Activated naive CD4-positive, alpha-beta T cell treated with anti-CD3 and anti-CD28 coated beads, Interleukin-2, amount 50 U/mL, for 72 hours (primary cell): ENCODE results near the gene ATG9B. TPM values are rescaled to one million over a fixed set of nuclear protein-coding genes. Genes with fewer than 3 reads are reported as not detected.

ENCODE experiments used
- ATAC-seq, 2 donors: fragments of 150-1000 bp; cut with Tn5 transposase; 2 replicates each; pipeline ENCODE4 v1.10.0; 2021; ENCODE audit warnings: mild to moderate bottlenecking in 2 of 2, moderate library complexity in 2 of 2
- DNase-seq, 2 donors: peaks; one replicate each; pipeline ENCODE4 v3.0.0; 2021 to 2022; ENCODE audit warnings: low spot score in 2 of 2
- H3K27ac Mint-ChIP-seq, 2 donors: one replicate each; pipeline ENCODE4 v1.8.0; 2022; ENCODE audit warnings: mild to moderate bottlenecking in 2 of 2, mixed read lengths in 2 of 2
- H3K36me3 Mint-ChIP-seq, 2 donors: one replicate each; pipeline ENCODE4 v1.8.0; 2022; ENCODE audit warnings: mixed read lengths in 2 of 2
- H3K9me3 Mint-ChIP-seq, 2 donors: one replicate each; pipeline ENCODE4 v1.8.0; 2022; ENCODE audit warnings: mixed read lengths in 2 of 2
- total RNA-seq, 2 donors: library from RNA; stranded (reverse); gene quantifications; one replicate each; pipeline ENCODE4 v1.2.3, GENCODE V29; 2022

The ATG9B gene
- total RNA-seq, 2 donors from 2014 or later, result 1.1 to 14.9 TPM

- no peaks in the 10 kb centered on the region for H3K9me3 Mint-ChIP-seq
- DNase-seq (no peak), ATAC-seq (no peak)
- H3K27ac Mint-ChIP-seq, result peak overlapping the region; percentile 5 to 67
- no peaks in the 10 kb centered on the region for H3K36me3 Mint-ChIP-seq
Measured at GRCh38 chr7:151061213-151062110, 37.2 kb upstream of the ATG9B start.

GRCh38 chr7:151060416-151061212 is 36.3 kb upstream of the ATG9B start:
- DNase-seq (no peak), ATAC-seq (no peak)
- no peaks in the 10 kb centered on the region for H3K9me3 Mint-ChIP-seq
- H3K27ac Mint-ChIP-seq, result peak overlapping the region; percentile 86 to 90
- H3K36me3 Mint-ChIP-seq, result no peaks in the 10 kb centered on the region

DNA sequence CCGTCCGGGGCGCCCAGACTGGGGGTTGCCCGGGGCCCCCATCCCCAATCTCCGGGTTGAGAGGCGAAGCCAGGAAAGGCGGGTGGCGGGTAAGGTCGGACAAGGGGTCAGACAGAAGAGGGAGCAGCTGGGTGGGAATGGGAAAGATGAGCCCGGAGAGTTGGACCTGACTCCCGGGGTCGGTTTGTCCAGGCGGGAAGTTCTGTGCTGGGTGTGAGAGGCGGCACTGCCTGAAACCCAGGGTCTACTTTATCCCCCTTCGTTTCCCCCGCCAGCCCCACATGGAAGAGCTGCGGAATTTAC is 35.8 kb upstream of the ATG9B start:
- Mint-ChIP-seq H3K36me3 (no peaks in the 10 kb centered on the region), H3K27ac (peak overlapping the region; percentile 79 to 86), H3K9me3 (no peaks in the 10 kb centered on the region)
- ATAC-seq (no peak), DNase-seq (no peak)

DNA sequence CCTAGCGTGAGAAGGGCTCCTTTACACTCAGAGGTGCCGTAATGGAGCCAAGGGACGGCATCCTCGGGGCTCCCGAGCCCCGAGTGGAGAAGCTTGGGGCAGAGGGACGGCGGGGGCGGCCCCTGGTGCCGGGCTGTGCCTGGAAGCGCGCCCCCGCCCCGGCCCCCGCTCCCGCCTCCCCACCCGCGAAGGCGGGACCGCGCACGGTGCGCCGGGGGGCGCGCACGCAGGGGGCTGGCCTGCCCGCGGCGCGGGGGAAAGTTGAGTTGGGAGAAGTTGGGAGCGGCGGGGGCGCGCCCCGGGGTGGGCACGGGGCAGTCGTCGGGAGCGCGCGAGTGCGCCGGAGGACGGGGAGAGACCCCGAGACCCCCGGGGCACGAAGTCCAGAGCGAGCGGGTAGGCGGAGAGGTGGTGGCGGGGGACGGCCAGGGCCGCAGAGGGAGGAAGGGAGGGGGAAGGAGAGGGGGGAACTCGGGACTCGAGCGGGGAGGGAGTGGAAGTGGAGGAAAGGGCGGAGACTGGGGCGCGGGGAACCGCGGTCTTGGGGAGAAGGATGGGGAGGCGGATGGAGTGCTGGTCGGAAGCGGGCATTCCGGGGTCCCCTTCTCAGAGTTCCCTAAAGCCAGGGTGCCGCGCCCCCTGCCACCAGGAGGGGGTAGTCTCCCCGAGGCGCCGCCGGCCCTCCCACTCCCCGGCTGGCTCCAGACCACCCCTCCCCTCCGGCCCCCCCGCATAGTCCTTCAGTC is 35.2 kb upstream of the ATG9B start, which contains the start of gene SLC4A2:
SLC4A2 (plus strand) TSS at position 223 of the 746 bp plus-strand sequence. CDS start 2,399 bp downstream, outside the sequence.
- Mint-ChIP-seq H3K9me3 (no peaks in the 10 kb centered on the region), H3K36me3 (no peaks in the 10 kb centered on the region), H3K27ac (peak within 1 kb of the TSS; percentile 86 to 92)
- ATAC-seq (peak; percentile 13 to 25), DNase-seq (peak; percentile 73 to 75)

GRCh38 chr7:151058781-151059366 is 34.6 kb upstream of the ATG9B start:
- H3K9me3 Mint-ChIP-seq, result no peaks in the 10 kb centered on the region
- DNase-seq (peak in 1 of 2 donors; percentile 33), ATAC-seq (no peak)

DNA sequence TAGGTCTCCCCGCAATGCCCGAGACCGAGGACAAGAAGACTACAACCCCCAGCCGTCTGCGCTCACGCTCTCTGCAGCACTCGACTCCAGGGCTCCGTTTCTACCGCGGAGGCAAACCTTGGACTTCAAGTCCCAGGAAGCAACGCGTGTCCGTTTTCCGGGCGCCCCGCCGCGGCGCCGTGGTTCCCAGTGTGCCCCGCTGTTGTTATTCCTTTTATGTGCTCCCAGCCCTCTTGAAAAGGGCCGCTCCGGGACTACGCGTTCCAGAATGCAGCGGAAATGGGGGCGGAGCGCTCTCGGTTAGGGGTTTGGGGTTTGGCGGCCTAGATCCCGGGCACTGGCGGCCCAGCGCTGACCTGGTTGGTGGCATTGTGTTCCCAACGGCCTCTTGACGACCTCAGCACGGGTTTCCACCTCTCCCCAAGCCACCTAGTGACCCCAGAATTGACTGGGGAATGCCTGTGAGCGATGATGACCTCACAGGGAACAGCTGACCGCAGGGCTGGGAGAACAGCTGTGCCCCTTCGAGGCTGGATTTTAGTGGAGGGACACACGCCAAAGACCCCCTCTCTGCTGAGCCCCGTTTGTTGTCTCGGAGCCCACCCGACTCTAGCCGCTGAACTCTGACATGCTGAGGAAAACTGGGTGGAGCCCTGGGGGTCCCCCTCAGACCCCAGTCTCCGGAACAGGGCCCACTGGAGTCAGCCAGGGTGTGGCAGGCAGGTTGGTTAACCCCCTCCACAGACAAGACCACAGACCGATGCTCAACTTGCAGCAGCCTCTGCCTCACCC is 33.9 kb upstream of the ATG9B start:
- no peaks in the 10 kb centered on the region for H3K9me3 Mint-ChIP-seq
- no peaks in the 10 kb centered on the region for H3K36me3 Mint-ChIP-seq
- ATAC-seq (peak; percentile 92 to 95), DNase-seq (peak; percentile 93)
- H3K27ac Mint-ChIP-seq, result peak overlapping the region; percentile 86 to 90

More at GRCh38 chr7:151058781-151059366, 34.6 kb upstream of the ATG9B start:
- H3K27ac Mint-ChIP-seq, result peak overlapping the region; percentile 86 to 90
- H3K36me3 Mint-ChIP-seq, result no peaks in the 10 kb centered on the region

DNA sequence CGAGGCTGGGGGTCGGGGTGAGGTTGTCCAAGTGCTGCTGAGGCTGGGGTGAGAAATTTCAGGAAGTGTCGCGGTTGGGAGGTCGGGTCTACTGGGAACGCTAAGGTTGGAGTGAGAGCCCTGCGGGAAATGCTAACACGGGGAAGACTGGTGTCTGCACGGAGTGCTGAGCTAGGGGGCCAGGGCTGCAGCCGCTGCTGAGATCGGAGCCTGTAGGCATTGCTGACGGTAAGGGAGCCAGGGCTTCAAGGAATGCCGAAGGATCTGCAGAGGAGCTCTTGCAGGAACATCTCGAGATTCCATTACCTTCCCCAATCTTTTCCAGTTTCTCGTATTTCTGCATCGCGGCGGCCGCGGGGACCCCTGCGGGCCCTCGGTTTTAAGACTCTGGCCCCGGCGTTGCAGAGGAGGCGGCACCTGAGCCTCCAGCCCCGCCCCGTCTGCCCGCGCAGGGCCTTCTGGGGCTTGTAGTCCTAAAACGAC is 33.3 kb upstream of the ATG9B start, which contains the start of gene CDK5:
CDK5 (minus strand) TSS at position 392 of the 483 bp plus-strand sequence; CDS start at position 343, 49 bp downstream.
- DNase-seq (no peak), ATAC-seq (peak; percentile 0 to 1)
- Mint-ChIP-seq H3K27ac (peak within 1 kb of the TSS; percentile 86 to 90), H3K9me3 (no peaks in the 10 kb centered on the region), H3K36me3 (no peaks in the 10 kb centered on the region)

- DNase-seq, result no peak
- Mint-ChIP-seq H3K27ac (peak overlapping the region; percentile 33 to 86), H3K9me3 (no peaks in the 10 kb centered on the region), H3K36me3 (no peaks in the 10 kb centered on the region)
- no peak for ATAC-seq
Measured at GRCh38 chr7:151056666-151057505, 32.6 kb upstream of the ATG9B start.

DNA sequence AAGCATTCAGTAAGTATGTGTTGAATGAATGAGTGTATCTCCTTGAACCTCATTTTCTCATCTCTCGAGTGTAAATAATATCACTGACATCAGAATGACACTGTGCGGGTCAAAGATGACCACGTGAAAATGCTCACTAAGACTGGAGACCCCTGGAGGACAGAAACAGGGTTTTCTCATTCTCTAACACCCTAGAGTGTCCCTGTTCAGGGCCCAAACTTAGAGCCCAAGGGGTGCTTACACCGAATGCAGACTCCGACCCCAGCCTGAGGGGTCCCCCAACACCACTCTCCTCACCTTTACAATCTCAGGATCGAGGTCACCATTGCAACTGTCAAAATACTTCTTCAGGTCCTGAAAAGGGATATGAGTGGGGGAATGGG is 32.0 kb upstream of the ATG9B start:
- Mint-ChIP-seq H3K36me3 (no peaks in the 10 kb centered on the region), H3K9me3 (no peaks in the 10 kb centered on the region), H3K27ac (no peak overlapping the region)
- ATAC-seq, result no peak
- DNase-seq, result no peak

DNA sequence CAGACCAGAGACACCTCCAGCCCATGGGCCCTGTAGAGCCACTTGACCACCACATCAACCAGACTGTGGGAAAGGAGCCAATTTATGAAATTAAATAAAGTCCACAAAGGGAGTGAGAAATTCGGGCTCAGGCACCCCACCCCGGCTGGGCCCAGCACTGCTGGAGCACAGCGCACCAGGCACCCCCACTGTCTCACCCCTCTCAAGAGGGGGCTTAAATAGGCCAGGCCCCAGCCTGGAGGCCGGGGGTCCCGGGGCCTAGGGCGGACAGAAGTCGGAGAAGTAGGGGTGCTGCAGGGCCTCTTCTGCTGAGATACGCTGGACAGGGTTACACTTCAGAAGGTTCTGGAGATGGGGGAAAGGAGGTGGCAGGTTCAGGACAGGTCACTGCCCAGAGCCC is 29.5 kb upstream of the ATG9B start:
- no peaks in the 10 kb centered on the region for H3K9me3 Mint-ChIP-seq
- ATAC-seq (no peak), DNase-seq (no peak)
- no peaks in the 10 kb centered on the region for H3K36me3 Mint-ChIP-seq
- H3K27ac Mint-ChIP-seq, result no peak overlapping the region

DNA sequence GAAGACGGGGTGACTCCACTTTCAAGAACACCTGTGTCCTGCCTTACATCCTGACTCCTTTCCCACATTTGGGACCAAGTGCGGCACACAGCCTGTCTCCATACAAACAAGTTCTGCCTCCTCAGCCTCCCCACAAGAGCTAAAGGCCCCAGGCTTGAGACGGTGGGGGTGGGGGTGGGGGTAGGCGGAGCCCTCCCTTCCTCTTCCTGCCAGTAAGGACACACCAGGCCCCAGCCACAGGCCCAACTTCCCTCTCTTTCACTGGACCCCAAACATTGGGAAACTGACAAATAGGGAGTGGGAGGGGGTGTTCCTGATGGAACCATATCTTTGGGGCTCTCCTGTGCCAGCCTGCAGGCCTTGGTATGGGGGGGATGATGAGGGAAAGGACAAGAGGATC is 28.8 kb upstream of the ATG9B start:
- DNase-seq, result no peak
- no peak for ATAC-seq
- no peak overlapping the region for H3K27ac Mint-ChIP-seq
- no peaks in the 10 kb centered on the region for H3K36me3 Mint-ChIP-seq
- no peaks in the 10 kb centered on the region for H3K9me3 Mint-ChIP-seq

DNA sequence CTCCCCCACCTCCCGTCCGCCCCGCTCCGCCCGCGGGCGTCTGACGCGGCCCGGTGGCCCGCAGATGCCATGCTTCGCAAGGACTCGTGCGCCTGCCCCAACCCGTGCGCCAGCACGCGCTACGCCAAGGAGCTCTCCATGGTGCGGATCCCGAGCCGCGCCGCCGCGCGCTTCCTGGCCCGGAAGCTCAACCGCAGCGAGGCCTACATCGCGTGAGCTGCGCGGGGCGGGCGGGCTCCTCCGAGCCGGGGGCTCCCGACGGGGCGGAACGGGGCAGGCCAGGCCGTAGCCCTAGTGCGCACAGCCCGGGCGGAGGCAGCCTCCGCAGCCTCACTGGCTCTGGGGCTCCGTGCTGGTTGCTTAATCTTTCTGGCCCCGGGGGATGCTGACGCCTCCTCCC is 26.8 kb upstream of the ATG9B start:
- Mint-ChIP-seq H3K36me3 (no peaks in the 10 kb centered on the region), H3K9me3 (no peaks in the 10 kb centered on the region), H3K27ac (no peak overlapping the region)
- ATAC-seq (peak; percentile 63 to 76), DNase-seq (peak in 1 of 2 donors; percentile 46)

DNA sequence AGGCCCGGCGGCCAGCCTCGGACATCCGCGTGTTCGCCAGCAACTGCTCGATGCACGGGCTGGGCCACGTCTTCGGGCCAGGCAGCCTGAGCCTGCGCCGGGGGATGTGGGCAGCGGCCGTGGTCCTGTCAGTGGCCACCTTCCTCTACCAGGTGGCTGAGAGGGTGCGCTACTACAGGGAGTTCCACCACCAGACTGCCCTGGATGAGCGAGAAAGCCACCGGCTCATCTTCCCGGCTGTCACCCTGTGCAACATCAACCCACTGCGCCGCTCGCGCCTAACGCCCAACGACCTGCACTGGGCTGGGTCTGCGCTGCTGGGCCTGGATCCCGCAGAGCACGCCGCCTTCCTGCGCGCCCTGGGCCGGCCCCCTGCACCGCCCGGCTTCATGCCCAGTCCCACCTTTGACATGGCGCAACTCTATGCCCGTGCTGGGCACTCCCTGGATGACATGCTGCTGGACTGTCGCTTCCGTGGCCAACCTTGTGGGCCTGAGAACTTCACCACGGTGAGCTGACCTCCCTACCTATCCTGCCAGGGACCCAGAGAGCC is 24.7 kb upstream of the ATG9B start:
- Mint-ChIP-seq H3K36me3 (no peaks in the 10 kb centered on the region), H3K9me3 (no peaks in the 10 kb centered on the region), H3K27ac (peak overlapping the region in 1 of 2 donors; percentile 85)
- ATAC-seq (no peak), DNase-seq (no peak)

DNA sequence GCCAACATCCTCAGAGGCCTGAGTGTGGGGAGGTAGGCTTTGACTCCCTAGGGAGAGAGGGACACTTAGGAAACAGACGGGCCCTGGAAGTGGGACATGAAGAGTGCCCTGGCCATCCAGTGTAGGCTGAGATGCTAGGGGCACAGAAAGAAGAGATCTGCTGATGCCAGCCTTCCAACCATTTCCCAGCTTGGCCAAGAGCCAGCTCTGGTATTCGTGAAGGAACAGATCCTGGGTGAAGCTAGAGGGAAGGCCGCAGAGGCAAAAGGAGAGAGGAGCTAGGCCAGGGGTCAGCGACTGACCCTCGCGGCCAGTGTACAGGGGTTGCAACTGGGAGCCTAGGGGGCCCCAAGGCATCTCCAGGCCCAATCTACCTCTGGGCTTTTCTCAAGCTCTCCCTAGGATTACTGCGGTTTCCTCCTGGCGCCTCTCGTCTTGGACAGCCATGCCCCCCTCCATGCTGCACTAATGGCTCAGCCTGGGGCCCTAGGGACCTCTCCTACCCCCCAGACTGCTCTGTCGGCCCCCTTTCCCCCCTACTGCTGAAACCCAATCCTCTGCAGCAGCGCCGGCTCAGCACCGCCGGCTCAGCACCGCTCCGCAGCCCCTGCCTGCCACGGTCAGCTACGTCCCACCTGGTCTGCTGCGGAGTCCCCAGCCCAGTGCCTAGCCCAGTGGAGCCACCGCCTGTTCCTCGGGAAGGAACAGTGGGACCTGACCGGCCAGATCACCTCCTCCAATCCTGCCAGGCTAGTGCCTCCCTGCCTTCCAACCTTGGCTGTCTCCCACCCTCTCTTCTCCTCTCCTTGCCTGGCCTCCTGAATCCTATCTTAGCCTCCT is 23.9 kb upstream of the ATG9B start, which contains the start of gene ASIC3:
ASIC3 (plus strand) TSS at position 556 of the 840 bp plus-strand sequence. CDS start 355 bp downstream, outside the sequence.
- DNase-seq, result no peak
- Mint-ChIP-seq H3K9me3 (no peaks in the 10 kb centered on the region), H3K27ac (peak within 1 kb of the TSS in 1 of 2 donors; percentile 85), H3K36me3 (no peaks in the 10 kb centered on the region)
- ATAC-seq, result no peak
